Loucy (cell line): ENCODE data around the gene BCAS3.

Experiments
- H2AFZ ChIP-seq: fragments of 200-600 bp; sonication (generic); 2 replicates; pipeline ENCODE4 v1.6.0; 2016; ENCODE audit warnings: antibody characterized with exemption, mild to moderate bottlenecking, low read length, moderate library complexity
- H3F3A ChIP-seq: fragments of 200-600 bp; 2 replicates; pipeline ENCODE4 v1.6.0; 2016; ENCODE audit warnings: antibody characterized with exemption, low read depth, mild to moderate bottlenecking
- H3K27me3 ChIP-seq: fragments of 200-600 bp; sonication (generic); 2 replicates; pipeline ENCODE4 v1.6.1; 2014; ENCODE audit warnings: low read length, mild to moderate bottlenecking; ENCODE audit not compliant: insufficient read depth, poor library complexity, severe bottlenecking
- H3K36me3 ChIP-seq: fragments of 200-600 bp; sonication (generic); 2 replicates; pipeline ENCODE4 v1.6.1; 2016; ENCODE audit warnings: low read length; ENCODE audit not compliant: insufficient read depth
- H3K4me1 ChIP-seq: fragments of 200-600 bp; sonication (generic); 2 replicates; pipeline ENCODE4 v1.5.1; 2014; ENCODE audit warnings: low read length, mild to moderate bottlenecking; ENCODE audit not compliant: insufficient read depth, poor library complexity, severe bottlenecking
- H3K4me2 ChIP-seq: fragments of 200-600 bp; sonication (generic); 2 replicates; pipeline ENCODE4 v1.6.0; 2014; ENCODE audit warnings: antibody characterized with exemption, low read length, low read depth, mild to moderate bottlenecking; ENCODE audit not compliant: poor library complexity, severe bottlenecking
- H3K4me3 ChIP-seq: fragments of 200-600 bp; sonication (generic); 2 replicates; pipeline ENCODE4 v1.5.1; 2014; ENCODE audit warnings: low read length, mild to moderate bottlenecking, mixed read lengths; ENCODE audit not compliant: poor library complexity, severe bottlenecking
- H3K79me2 ChIP-seq: fragments of 200-600 bp; sonication (generic); 2 replicates; pipeline ENCODE4 v1.6.1; 2014; ENCODE audit warnings: low read length; ENCODE audit not compliant: insufficient read depth
- H3K9ac ChIP-seq: fragments of 200-600 bp; sonication (generic); 2 replicates; pipeline ENCODE4 v1.6.0; 2014; ENCODE audit warnings: mild to moderate bottlenecking, low read depth, low read length, moderate library complexity; ENCODE audit not compliant: poor library complexity, severe bottlenecking
- H3K9me2 ChIP-seq: fragments of 200-600 bp; sonication (generic); replicated peaks from 2 replicates; pipeline ENCODE4 v1.6.1; 2016; ENCODE audit warnings: low read depth, low read length, mixed read lengths
- H3K9me3 ChIP-seq: fragments of 200-600 bp; sonication (generic); 2 replicates; pipeline ENCODE4 v1.6.1; 2014; ENCODE audit warnings: mild to moderate bottlenecking, antibody characterized with exemption, low read length, low read depth; ENCODE audit not compliant: insufficient read depth
- H4K20me1 ChIP-seq: fragments of 200-600 bp; sonication (generic); 2 replicates; pipeline ENCODE4 v1.6.0; 2014; ENCODE audit warnings: antibody characterized with exemption, low read length, mild to moderate bottlenecking; ENCODE audit not compliant: insufficient read depth, poor library complexity, severe bottlenecking
- CTCF ChIP-seq: fragments of 200-600 bp; sonication (generic); conservative IDR thresholded peaks from 2 replicates; pipeline ENCODE4 v1.5.1; 2014; ENCODE audit warnings: mild to moderate bottlenecking, antibody characterized with exemption, low read length
- EZH2phosphoT487 ChIP-seq: fragments of 200-600 bp; IDR thresholded peaks from 2 replicates; pipeline ENCODE4 v1.6.1; 2018; ENCODE audit warnings: antibody characterized with exemption, mild to moderate bottlenecking, moderate library complexity, borderline replicate concordance

BCAS3 gene

GRCh38 chr17:60968266-60968665, 290.6 kb downstream of the BCAS3 start:
- Histone ChIP-seq H3K27me3 (no peaks in the 10 kb centered on the region), H3K4me2 (no peak overlapping the region), H3K9me2 (no peaks in the 10 kb centered on the region), H3F3A (no peaks in the 10 kb centered on the region), H4K20me1 (no peaks in the 10 kb centered on the region), H3K9me3 (peaks cover 7% of the 10 kb centered on the region), H3K79me2 (no peaks in the 10 kb centered on the region), H2AFZ (no peak overlapping the region), H3K4me3 (no peak overlapping the region), H3K9ac (no peak overlapping the region), H3K36me3 (no peaks in the 10 kb centered on the region), H3K4me1 (no peaks in the 10 kb centered on the region)
- TF ChIP-seq EZH2phosphoT487: no peak
- no peak for TF ChIP-seq CTCF

- Histone ChIP-seq H3K4me1 (no peaks in the 10 kb centered on the region), H3K36me3 (no peaks in the 10 kb centered on the region), H3K79me2 (no peaks in the 10 kb centered on the region), H3K9me2 (no peaks in the 10 kb centered on the region), H3F3A (peaks cover 3% of the 10 kb centered on the region; the same call in 1 of the 2 replicates), H4K20me1 (no peaks in the 10 kb centered on the region), H2AFZ (no peak overlapping the region), H3K9me3 (peaks cover 4% of the 10 kb centered on the region; the same call in 1 of the 2 replicates), H3K9ac (no peak overlapping the region), H3K4me2 (no peak overlapping the region), H3K27me3 (no peaks in the 10 kb centered on the region), H3K4me3 (no peak overlapping the region)
- TF ChIP-seq CTCF: no peak
These were observed 291.9 kb downstream of the BCAS3 start for GRCh38 chr17:60969500-60970037.

DNA sequence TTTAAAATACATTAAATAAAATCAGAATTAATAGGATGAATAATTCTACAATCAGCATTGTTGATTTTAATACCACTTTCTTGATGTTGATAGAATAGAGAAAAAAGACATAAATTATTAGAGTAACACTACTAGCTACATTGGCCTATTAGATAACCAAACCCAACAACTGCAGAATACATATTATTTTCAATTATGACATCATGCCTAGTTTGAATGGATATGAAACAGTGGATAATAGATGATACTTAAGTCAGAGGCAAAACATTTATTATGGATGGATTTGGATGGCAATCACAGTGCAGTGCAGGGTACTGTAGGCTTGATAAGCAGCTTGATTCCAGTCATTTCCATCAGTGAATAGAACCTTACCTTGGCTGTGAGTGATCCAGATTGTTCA, 293.1 kb downstream of the BCAS3 start:
- Histone ChIP-seq H3K79me2 (no peaks in the 10 kb centered on the region), H3K36me3 (no peaks in the 10 kb centered on the region), H3K4me2 (no peak overlapping the region), H3K9me2 (no peaks in the 10 kb centered on the region), H2AFZ (no peak overlapping the region), H4K20me1 (no peaks in the 10 kb centered on the region), H3K9ac (no peak overlapping the region), H3F3A (peaks cover 7% of the 10 kb centered on the region), H3K4me1 (peaks cover 4% of the 10 kb centered on the region), H3K9me3 (peaks cover 4% of the 10 kb centered on the region; the same call in 1 of the 2 replicates), H3K4me3 (no peak overlapping the region), H3K27me3 (no peaks in the 10 kb centered on the region)
- TF ChIP-seq CTCF (no peak), EZH2phosphoT487 (no peak)
